Ovary (tissue), 3 donors: Measurements from ENCODE around the gene LAPTM5.

Source experiments
- CTCF ChIP-seq, 3 donors: fragments of 450-650 bp in 2 of 3; fragments of 200-600 bp in 1 of 3; IDR thresholded peaks; one replicate each; pipeline versions ENCODE4 v1.5.1 to v1.8.0; 2016 to 2022; ENCODE audit warnings: antibody characterized with exemption in 3 of 3, mild to moderate bottlenecking in 1 of 3
- POLR2A ChIP-seq: fragments of 450-650 bp; IDR thresholded peaks from one replicate; pipeline ENCODE4 v1.6.1; 2017; ENCODE audit warnings: antibody characterized with exemption, mild to moderate bottlenecking, moderate library complexity
- donor health status: DM: no; HTN: no; CAD: no.

- no peak for TF ChIP-seq CTCF (IDR thresholded peaks at IDR 0.05)
- TF ChIP-seq POLR2A = no peak
Measured at GRCh38 chr1:30751830-30752650, 5.5 kb downstream of the LAPTM5 start.
